ENCODE data around the gene TRPT1.
A peak's percentile ranks its signal among the peaks of the same experiment; 100 is the strongest.

TRPT1 gene

GRCh38 chr11:64230171-64230984 lies 4.4 kb upstream of the TRPT1 start, which contains the start of gene DNAJC4:
Gene DNAJC4, plus strand, starts transcription at chr11:64230548. Its CDS starts 307 bp downstream, at chr11:64230855.
- DNase-seq (ENCODE audit: low read depth) = peak; percentile 79

GRCh38 chr11:64229744-64230170 lies 3.8 kb upstream of the TRPT1 start:
- DNase-seq (ENCODE audit: low read depth) = no peak

GRCh38 chr11:64229090-64229743 lies 3.2 kb upstream of the TRPT1 start:
- DNase-seq (ENCODE audit: low read depth) = no peak

GRCh38 chr11:64227405-64227956 lies 1.5 kb upstream of the TRPT1 start:
- no peak for DNase-seq (ENCODE audit: low read depth)

- no peak for DNase-seq (ENCODE audit: low read depth)
Measured at GRCh38 chr11:64226507-64227051, 593 bp upstream of the TRPT1 start.

- no peak for DNase-seq (ENCODE audit: low read depth)
Measured at GRCh38 chr11:64224891-64225607, 937 bp downstream of the TRPT1 start.

- no peak for DNase-seq (ENCODE audit: low read depth)
Measured at GRCh38 chr11:64224151-64224890, 1.7 kb downstream of the TRPT1 start.

- no peak for DNase-seq (ENCODE audit: low read depth)
Measured at GRCh38 chr11:64223001-64223651, 2.9 kb downstream of the TRPT1 start.

- DNase-seq (ENCODE audit: low read depth) = no peak
Measured at GRCh38 chr11:64222651-64223000, 3.4 kb downstream of the TRPT1 start.

- DNase-seq (ENCODE audit: low read depth) = no peak
Measured at GRCh38 chr11:64220798-64221197, 5.2 kb downstream of the TRPT1 start.

- DNase-seq (ENCODE audit: low read depth) = no peak
Measured at GRCh38 chr11:64220271-64220670, 5.7 kb downstream of the TRPT1 start.

- no peak for DNase-seq (ENCODE audit: low read depth)
Measured at GRCh38 chr11:64219755-64220154, 6.2 kb downstream of the TRPT1 start.

GRCh38 chr11:64219354-64219684 lies 6.7 kb downstream of the TRPT1 start:
- DNase-seq (ENCODE audit: low read depth) = no peak

- no peak for DNase-seq (ENCODE audit: low read depth)
Measured at GRCh38 chr11:64218628-64219353, 7.2 kb downstream of the TRPT1 start.

GRCh38 chr11:64216879-64217278 lies 9.1 kb downstream of the TRPT1 start:
- no peak for DNase-seq (ENCODE audit: low read depth)

GRCh38 chr11:64211181-64211872 lies 14.7 kb downstream of the TRPT1 start:
- DNase-seq (ENCODE audit: low read depth) = no peak

GRCh38 chr11:64210301-64211020 lies 15.5 kb downstream of the TRPT1 start:
- no peak for DNase-seq (ENCODE audit: low read depth)

GRCh38 chr11:64209563-64209843 lies 16.5 kb downstream of the TRPT1 start:
- no peak for DNase-seq (ENCODE audit: low read depth)

- DNase-seq (ENCODE audit: low read depth) = no peak
Measured at GRCh38 chr11:64208796-64209562, 17.0 kb downstream of the TRPT1 start.
